ENCODE data around the gene RGS16. TPM values are rescaled to one million over a fixed set of nuclear protein-coding genes. Genes with fewer than 3 reads are reported as not detected.

The RGS16 gene
- total RNA-seq, 2 donors from 2014 or later, result 1.5 to 3.3 TPM

GRCh38 chr1:182560392-182560984 lies 43.7 kb downstream of the RGS16 start:
- intact Hi-C loops (cut with DNase I), result no loop called here
- no peak for ATAC-seq
- DNase-seq, result no peak

- intact Hi-C loops (cut with DNase I), result no loop called here
- ATAC-seq, result no peak
- no peak for DNase-seq
Measured at GRCh38 chr1:182556279-182556678, 47.9 kb downstream of the RGS16 start.

DNA sequence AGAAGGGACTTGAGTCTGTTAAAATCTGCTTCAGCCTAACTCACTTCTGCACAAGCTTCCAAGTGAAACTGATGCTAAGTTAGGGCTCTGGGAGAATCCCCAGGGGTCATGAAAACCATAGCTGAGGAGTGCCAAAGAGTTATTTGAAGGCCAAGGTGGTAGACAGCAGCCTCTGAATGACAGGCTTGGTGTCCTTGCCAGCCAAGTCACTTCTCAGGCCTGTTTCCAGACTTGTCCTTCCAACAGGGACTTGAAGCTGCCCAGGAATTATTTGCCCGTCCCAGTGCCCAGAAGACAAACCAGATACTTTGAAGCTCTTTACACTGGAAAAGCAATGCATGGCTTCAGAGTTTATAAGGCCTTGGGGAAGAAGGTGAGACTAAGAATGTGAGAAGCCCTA lies 48.7 kb downstream of the RGS16 start:
- no peak for ATAC-seq
- no peak for DNase-seq
- intact Hi-C loops (cut with DNase I), result no loop called here

DNA sequence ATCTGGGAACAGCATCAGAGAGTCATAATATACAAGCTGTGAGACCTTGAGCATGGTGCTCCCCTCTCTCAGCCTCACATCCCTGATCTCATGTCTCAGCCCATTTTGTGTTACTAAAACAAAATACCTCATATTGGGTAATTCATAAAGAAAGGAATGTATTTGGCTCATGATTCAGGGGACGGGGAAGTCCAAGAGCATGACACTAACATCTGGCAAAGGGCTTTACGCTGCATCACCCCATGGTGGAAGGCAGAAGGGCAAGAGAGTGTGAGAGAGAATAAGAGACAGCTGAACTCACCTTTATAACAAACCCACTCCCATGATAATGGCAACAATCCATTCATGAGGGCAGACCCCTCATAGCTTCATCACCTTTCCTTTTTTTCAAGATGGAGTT lies 51.7 kb downstream of the RGS16 start:
- DNase-seq (no peak), ATAC-seq (no peak)
- intact Hi-C loops (cut with DNase I), result no loop called here

DNA sequence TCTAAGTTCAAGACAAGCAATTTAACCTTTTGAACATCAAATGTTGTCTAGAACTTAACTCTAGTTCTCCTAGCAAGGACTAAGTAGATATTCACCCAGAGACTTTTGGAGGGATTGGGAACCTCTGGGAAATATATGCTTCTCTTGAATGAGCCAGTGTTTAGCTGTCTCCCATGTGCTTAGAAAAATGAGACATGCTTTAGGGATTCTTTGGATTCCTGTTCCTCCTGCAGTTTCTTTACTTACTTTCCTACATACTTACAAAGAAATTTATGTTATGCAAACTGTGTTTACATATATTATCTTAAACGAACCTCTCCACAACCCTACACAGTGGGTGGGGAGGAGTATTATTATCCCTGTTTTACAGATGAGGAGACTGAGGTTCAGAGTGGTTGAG lies 54.4 kb downstream of the RGS16 start:
- no peak for ATAC-seq
- intact Hi-C loops (cut with DNase I), result no loop called here
- no peak for DNase-seq

DNA sequence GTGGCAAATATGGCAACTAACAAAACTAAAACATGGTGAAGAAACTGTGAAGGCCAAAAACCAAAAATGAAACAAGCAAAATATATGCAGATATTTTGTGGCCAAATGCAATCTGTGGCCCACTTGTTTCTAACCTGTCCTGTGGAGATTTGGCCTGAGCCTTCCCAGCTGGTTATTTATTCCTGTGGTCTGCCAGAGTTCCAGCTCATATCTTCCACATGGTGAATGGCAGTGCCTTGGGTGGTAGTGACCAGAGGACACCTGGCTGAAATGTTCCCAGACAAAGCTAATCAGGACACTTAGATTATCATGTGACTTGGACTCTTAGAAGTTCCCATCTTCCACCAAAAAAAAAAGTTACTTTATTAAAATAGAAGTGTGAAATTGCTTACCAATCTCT lies 54.8 kb downstream of the RGS16 start:
- DNase-seq, result no peak
- no peak for ATAC-seq
- intact Hi-C loops (cut with DNase I), result no loop called here

Other genes with a start within 250 kb of the RGS16 start
- 100 to 1,000 TPM; 462 to 760 TPM for gene GLUL, start 212.6 kb downstream of the RGS16 start, total RNA-seq
- gene TEDDM1, start 203.7 kb downstream of the RGS16 start, total RNA-seq, result not detected
- not detected for gene RGSL1, start 154.2 kb downstream of the RGS16 start, total RNA-seq
- gene RNASEL, start 15.1 kb downstream of the RGS16 start, total RNA-seq, result 1 to 10 TPM; 4.1 to 4.9 TPM
- under 1 TPM; 0.05 to 0.18 TPM for gene RGS8, start 80.2 kb upstream of the RGS16 start, total RNA-seq
- gene NPL, start 185.4 kb upstream of the RGS16 start, total RNA-seq, result 10 to 100 TPM in 1 of 2 donors, 1 to 10 TPM in 1; 6.7 to 16.7 TPM
- gene DHX9, start 235.0 kb upstream of the RGS16 start, total RNA-seq, result 10 to 100 TPM; 67.4 to 89.0 TPM

Measured in left cardiac atrium (tissue), 4 donors.